ENCODE results near the gene SYK.
A peak's percentile ranks its signal among the peaks of the same experiment; 100 is the strongest.

SYK gene

DNA sequence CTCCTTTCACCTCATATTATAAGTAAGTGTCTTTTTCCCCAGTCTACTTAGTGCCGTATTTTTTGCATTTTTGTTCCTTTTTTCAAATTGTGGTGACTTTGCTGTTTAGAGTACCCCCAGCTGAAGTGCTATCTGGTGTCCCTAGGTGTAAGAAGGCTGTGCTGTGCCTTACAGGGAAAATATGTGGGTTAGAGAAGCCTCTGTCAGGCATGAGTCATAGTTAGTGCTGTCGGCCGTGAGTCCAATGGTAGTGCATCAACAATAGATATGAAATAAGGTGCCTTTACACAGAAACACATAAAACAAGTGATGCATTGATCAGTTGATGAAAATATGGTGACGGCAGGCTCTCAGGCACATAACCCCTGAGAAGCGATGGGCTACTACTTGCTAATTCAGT, 20.1 kb downstream of the SYK start:
- H2AFZ ChIP-seq = no peak overlapping the region
- no peak overlapping the region for H3K4me3 ChIP-seq (ENCODE audit: low read depth, low read length)
- TF ChIP-seq, protein P1, sequence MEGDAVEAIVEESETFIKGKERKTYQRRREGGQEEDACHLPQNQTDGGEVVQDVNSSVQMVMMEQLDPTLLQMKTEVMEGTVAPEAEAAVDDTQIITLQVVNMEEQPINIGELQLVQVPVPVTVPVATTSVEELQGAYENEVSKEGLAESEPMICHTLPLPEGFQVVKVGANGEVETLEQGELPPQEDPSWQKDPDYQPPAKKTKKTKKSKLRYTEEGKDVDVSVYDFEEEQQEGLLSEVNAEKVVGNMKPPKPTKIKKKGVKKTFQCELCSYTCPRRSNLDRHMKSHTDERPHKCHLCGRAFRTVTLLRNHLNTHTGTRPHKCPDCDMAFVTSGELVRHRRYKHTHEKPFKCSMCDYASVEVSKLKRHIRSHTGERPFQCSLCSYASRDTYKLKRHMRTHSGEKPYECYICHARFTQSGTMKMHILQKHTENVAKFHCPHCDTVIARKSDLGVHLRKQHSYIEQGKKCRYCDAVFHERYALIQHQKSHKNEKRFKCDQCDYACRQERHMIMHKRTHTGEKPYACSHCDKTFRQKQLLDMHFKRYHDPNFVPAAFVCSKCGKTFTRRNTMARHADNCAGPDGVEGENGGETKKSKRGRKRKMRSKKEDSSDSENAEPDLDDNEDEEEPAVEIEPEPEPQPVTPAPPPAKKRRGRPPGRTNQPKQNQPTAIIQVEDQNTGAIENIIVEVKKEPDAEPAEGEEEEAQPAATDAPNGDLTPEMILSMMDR (IDR thresholded peaks at IDR 0.05) = no peak
- H3K36me3 ChIP-seq (ENCODE audit: control insufficient read depth, insufficient read depth, low read length) = peaks cover 6% of the 10 kb centered on the region
- H3K4me1 ChIP-seq = peaks cover 8% of the 10 kb centered on the region
- peak overlapping the region; percentile 19 for H3K27ac ChIP-seq
- H3K9me3 ChIP-seq (ENCODE audit: control insufficient read depth, low read length) = no peaks in the 10 kb centered on the region
- no peak overlapping the region for H3K4me2 ChIP-seq (ENCODE audit: low read length)
- peaks cover 50% of the 10 kb centered on the region for H3K79me2 ChIP-seq
- no peak overlapping the region for H3K9ac ChIP-seq
- no peaks in the 10 kb centered on the region for H3K27me3 ChIP-seq (ENCODE audit: control insufficient read depth, insufficient read depth, low read length)

DNA sequence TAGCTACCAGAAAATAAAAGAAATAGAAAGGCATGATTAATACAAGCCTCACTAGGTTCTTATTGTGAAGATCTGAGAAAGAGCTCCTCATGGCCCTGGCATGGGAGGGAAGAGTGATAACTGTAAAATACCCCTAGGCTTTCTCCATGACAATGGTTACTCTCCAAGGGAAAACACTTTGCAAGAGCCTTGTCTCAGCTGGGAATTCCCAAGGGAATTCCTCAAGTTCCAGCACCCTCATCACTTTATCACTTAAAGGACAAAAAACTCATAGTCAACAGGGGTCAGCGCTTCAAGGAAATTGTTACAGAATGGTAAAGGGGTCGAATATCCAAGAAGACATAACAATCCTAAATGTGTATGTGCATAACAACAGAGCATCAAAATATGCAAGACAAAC, 21.2 kb downstream of the SYK start:
- H3K4me2 ChIP-seq (ENCODE audit: low read length) = no peak overlapping the region

GRCh38 chr9:90825586-90825985, 24.0 kb downstream of the SYK start:
- H3K4me2 ChIP-seq (ENCODE audit: low read length) = no peak overlapping the region
- peaks cover 4% of the 10 kb centered on the region for H3K36me3 ChIP-seq (ENCODE audit: control insufficient read depth, insufficient read depth, low read length)
- no peaks in the 10 kb centered on the region for H3K9me3 ChIP-seq (ENCODE audit: control insufficient read depth, low read length)
- TF ChIP-seq, protein P1 (IDR thresholded peaks at IDR 0.05) = no peak
- H3K79me2 ChIP-seq = peaks cover 62% of the 10 kb centered on the region
- H2AFZ ChIP-seq = no peak overlapping the region
- no peak overlapping the region for H3K9ac ChIP-seq
- no peaks in the 10 kb centered on the region for H3K27me3 ChIP-seq (ENCODE audit: control insufficient read depth, insufficient read depth, low read length)
- peaks cover 11% of the 10 kb centered on the region for H3K4me1 ChIP-seq
- no peak overlapping the region for H3K4me3 ChIP-seq (ENCODE audit: low read depth, low read length)
- no peak overlapping the region for H3K27ac ChIP-seq

More for the DNA sequence above, 21.2 kb downstream of the SYK start:
- H2AFZ ChIP-seq = no peak overlapping the region
- peaks cover 58% of the 10 kb centered on the region for H3K79me2 ChIP-seq
- peaks cover 8% of the 10 kb centered on the region for H3K4me1 ChIP-seq
- no peaks in the 10 kb centered on the region for H3K27me3 ChIP-seq (ENCODE audit: control insufficient read depth, insufficient read depth, low read length)
- TF ChIP-seq, protein P1 (IDR thresholded peaks at IDR 0.05) = no peak
- no peak overlapping the region for H3K27ac ChIP-seq
- H3K36me3 ChIP-seq (ENCODE audit: control insufficient read depth, insufficient read depth, low read length) = peaks cover 6% of the 10 kb centered on the region
- no peak overlapping the region for H3K9ac ChIP-seq
- H3K9me3 ChIP-seq (ENCODE audit: control insufficient read depth, low read length) = no peaks in the 10 kb centered on the region
- no peak overlapping the region for H3K4me3 ChIP-seq (ENCODE audit: low read depth, low read length)

- Histone ChIP-seq H3K36me3 (ENCODE audit: control insufficient read depth, insufficient read depth, low read length) (peaks cover 4% of the 10 kb centered on the region), H3K4me3 (ENCODE audit: low read depth, low read length) (no peak overlapping the region), H3K9ac (no peak overlapping the region), H3K9me3 (ENCODE audit: control insufficient read depth, low read length) (no peaks in the 10 kb centered on the region), H3K27me3 (ENCODE audit: control insufficient read depth, insufficient read depth, low read length) (no peaks in the 10 kb centered on the region), H3K4me1 (peaks cover 15% of the 10 kb centered on the region), H2AFZ (no peak overlapping the region), H3K27ac (no peak overlapping the region), H3K4me2 (ENCODE audit: low read length) (no peak overlapping the region), H3K79me2 (peaks cover 62% of the 10 kb centered on the region)
- TF ChIP-seq, protein P1 (IDR thresholded peaks at IDR 0.05) = no peak
Observed at GRCh38 chr9:90826326-90827020, 24.9 kb downstream of the SYK start.

Measured in parathyroid adenoma (tissue), 2 donors.